Measurements from ENCODE around the gene SDR42E1. TPM values are rescaled to one million over a fixed set of nuclear protein-coding genes. Genes with fewer than 3 reads are reported as not detected.
"Not testable (repeated sequence)": the region's sequence is repeated elsewhere in the genome, so short reads cannot be mapped to it uniquely, and the experiment has no call there.

The SDR42E1 gene
- total RNA-seq, 2 experiments from 2014 or later: 12.0 to 12.4 TPM

GRCh38 chr16:82016263-82016662 is 5.0 kb upstream of the SDR42E1 start:
- POLR2A ChIA-PET: no interaction called here

DNA sequence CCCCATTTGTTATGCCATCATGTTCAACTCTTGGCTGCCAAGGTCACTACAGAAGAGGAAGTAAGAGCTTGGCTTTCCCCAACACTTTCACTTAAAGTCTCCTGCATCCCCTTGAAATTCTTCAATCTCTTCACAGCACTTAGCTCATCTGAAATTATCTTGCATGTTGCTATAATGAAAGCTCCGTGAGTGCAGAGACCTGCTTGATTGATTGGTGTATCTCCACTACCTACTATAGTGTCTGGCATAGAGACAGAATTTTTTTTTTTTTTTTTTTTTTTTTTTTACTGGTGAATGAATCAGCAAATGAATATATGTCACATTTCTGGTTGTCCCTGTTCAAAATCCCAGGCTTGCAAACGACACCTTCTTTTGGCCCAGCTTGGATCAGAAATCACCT is 1.9 kb upstream of the SDR42E1 start:
- DNase-seq: no peak
- CTCF ChIA-PET: no interaction called here
- H3K4me3 Mint-ChIP-seq: no peak overlapping the region
- H3K27me3 Mint-ChIP-seq (ENCODE audit: low read depth): peaks cover 16% of the 10 kb centered on the region
- ATAC-seq: no peak
- peaks cover 28% of the 10 kb centered on the region for H3K36me3 Mint-ChIP-seq (ENCODE audit: low read depth)
- POLR2A ChIA-PET: no interaction called here
- H3K27ac Mint-ChIP-seq: no peak overlapping the region
- H3K4me1 Mint-ChIP-seq (ENCODE audit: low read depth): peaks cover 18% of the 10 kb centered on the region
- peaks cover 19% of the 10 kb centered on the region for H3K9me3 Mint-ChIP-seq (ENCODE audit: insufficient read depth)

More at GRCh38 chr16:82016263-82016662, 5.0 kb upstream of the SDR42E1 start:
- no peaks in the 10 kb centered on the region for H3K9me3 Mint-ChIP-seq (ENCODE audit: insufficient read depth)
- ATAC-seq: no peak
- peaks cover 20% of the 10 kb centered on the region for H3K27me3 Mint-ChIP-seq (ENCODE audit: low read depth)
- no peak overlapping the region for H3K27ac Mint-ChIP-seq
- no peak for DNase-seq
- no peaks in the 10 kb centered on the region for H3K36me3 Mint-ChIP-seq (ENCODE audit: low read depth)
- CTCF ChIA-PET: no interaction called here
- peaks cover 5% of the 10 kb centered on the region for H3K4me1 Mint-ChIP-seq (ENCODE audit: low read depth)
- no peak overlapping the region for H3K4me3 Mint-ChIP-seq

DNA sequence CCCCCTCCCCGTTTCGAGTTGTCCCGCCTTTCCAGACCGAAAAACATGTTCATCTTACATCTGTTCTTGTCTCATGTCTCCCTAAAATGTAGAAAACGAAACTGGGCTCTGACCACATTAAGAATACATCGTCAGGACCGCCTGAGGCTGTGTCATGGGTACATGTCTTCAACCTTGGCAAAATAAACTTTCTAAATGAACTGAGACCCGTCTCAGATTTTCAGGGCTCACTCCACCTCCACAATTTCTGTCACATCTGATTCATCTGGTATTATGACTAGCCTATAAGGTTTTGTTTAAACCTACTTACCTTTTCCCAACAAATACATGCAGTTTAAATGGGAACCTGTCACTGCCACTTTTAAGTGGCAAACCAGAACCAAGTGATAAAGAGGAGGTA is 621 bp downstream of the SDR42E1 start:
- H3K9me3 Mint-ChIP-seq (ENCODE audit: insufficient read depth): peaks cover 21% of the 10 kb centered on the region
- no peak for DNase-seq
- ATAC-seq: peak; percentile 5

DNA sequence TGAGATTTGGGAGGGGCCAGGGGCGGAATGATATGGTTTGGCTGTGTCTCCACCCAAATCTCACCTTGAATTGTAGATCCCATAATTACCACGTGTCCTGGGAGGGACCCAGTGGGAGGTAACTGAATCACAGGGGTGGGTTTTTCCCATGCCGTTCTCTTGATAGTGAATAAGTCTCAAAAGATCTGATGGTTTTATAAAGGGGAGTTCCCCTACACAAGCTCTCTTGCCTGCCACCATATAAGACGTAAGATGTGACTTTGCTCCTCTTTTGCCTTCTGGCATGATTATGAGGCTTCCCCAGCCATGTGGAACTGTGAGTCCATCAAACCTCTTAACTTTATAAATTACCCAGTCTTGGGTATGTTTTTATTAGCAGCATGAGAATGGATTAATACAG is 1.5 kb downstream of the SDR42E1 start:
- H3K9me3 Mint-ChIP-seq (ENCODE audit: insufficient read depth): peaks cover 21% of the 10 kb centered on the region
- CTCF ChIA-PET: interaction anchor here (1.6 kb wide), 1 partner anchor 120 kb away, joined by 4 read pairs; no protein-coding TSS in a partner anchor
- ATAC-seq; H3K4me3 Mint-ChIP-seq; DNase-seq; POLR2A ChIA-PET; H3K27me3 Mint-ChIP-seq (ENCODE audit: low read depth): not testable (repeated sequence)
- H3K36me3 Mint-ChIP-seq (ENCODE audit: low read depth): peaks cover 34% of the 10 kb centered on the region
- H3K4me1 Mint-ChIP-seq (ENCODE audit: low read depth): peaks cover 18% of the 10 kb centered on the region
- peak overlapping the region; percentile 14 for H3K27ac Mint-ChIP-seq

More for the DNA sequence above, 621 bp downstream of the SDR42E1 start:
- Mint-ChIP-seq H3K27ac (peak overlapping the region; percentile 87), H3K4me1 (ENCODE audit: low read depth) (peaks cover 18% of the 10 kb centered on the region), H3K27me3 (ENCODE audit: low read depth) (peaks cover 13% of the 10 kb centered on the region), H3K4me3 (peak overlapping the region; percentile 85), H3K36me3 (ENCODE audit: low read depth) (peaks cover 34% of the 10 kb centered on the region)
- CTCF ChIA-PET: interaction anchor here (1.0 to 1.6 kb wide), 2 partner anchors 121 to 220 kb away, joined by 3 to 4 read pairs; no protein-coding TSS in a partner anchor
- POLR2A ChIA-PET: no interaction called here

GRCh38 chr16:82008957-82009592 is 2.2 kb downstream of the SDR42E1 start:
- H3K36me3 Mint-ChIP-seq (ENCODE audit: low read depth): peaks cover 40% of the 10 kb centered on the region
- no peak overlapping the region for H3K4me3 Mint-ChIP-seq
- H3K27me3 Mint-ChIP-seq (ENCODE audit: low read depth): peaks cover 8% of the 10 kb centered on the region
- peaks cover 21% of the 10 kb centered on the region for H3K9me3 Mint-ChIP-seq (ENCODE audit: insufficient read depth)
- POLR2A ChIA-PET: no interaction called here
- H3K4me1 Mint-ChIP-seq (ENCODE audit: low read depth): peaks cover 18% of the 10 kb centered on the region
- peak overlapping the region; percentile 14 for H3K27ac Mint-ChIP-seq
- CTCF ChIA-PET: no interaction called here
- ATAC-seq: no peak
- no peak for DNase-seq

DNA sequence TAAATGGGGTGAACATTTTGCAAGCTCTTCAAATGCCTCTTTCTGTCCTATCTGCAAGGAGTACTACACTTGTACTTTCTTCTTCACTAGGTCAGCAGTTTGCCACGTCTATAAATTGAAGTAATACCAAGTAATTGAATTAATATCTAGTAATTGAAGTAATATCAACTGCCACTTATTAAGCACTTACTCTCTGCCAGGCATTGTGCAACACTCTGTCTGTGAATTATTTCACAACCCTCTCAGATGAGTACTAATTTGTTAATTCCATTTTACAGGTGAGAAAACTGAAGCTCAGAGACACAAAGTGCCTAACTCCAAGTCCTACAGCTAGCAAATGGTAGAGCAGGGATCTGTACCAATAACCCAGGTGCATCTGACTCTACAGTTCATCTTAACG is 4.1 kb downstream of the SDR42E1 start:
- no peak overlapping the region for H3K4me3 Mint-ChIP-seq
- ChIA-PET POLR2A (no interaction called here), CTCF (no interaction called here)
- DNase-seq (no peak), ATAC-seq (no peak)
- peaks cover 49% of the 10 kb centered on the region for H3K36me3 Mint-ChIP-seq (ENCODE audit: low read depth)
- H3K27ac Mint-ChIP-seq: no peak overlapping the region
- peaks cover 3% of the 10 kb centered on the region for H3K27me3 Mint-ChIP-seq (ENCODE audit: low read depth)
- peaks cover 20% of the 10 kb centered on the region for H3K4me1 Mint-ChIP-seq (ENCODE audit: low read depth)
- peaks cover 21% of the 10 kb centered on the region for H3K9me3 Mint-ChIP-seq (ENCODE audit: insufficient read depth)

DNA sequence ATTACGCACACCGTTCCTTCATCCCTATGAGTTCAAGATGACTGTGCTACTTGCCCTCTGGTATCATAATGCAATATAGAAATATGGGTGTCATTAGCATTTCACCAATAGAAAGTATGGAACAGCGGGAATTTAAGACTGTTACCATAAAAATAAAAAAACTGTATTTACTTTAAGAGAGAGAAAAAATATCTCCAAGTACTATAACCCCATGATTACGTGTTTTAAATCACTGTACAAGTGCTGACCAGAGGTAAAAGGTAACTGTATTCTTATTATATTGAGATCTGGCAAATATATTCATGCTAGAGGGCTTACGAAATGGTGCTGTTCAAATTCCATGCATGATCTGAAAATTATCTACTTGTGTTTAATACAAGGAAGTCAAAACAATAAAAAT is 5.2 kb downstream of the SDR42E1 start:
- Mint-ChIP-seq H3K27me3 (ENCODE audit: low read depth) (no peaks in the 10 kb centered on the region), H3K4me3 (no peak overlapping the region), H3K4me1 (ENCODE audit: low read depth) (peaks cover 15% of the 10 kb centered on the region), H3K27ac (no peak overlapping the region), H3K9me3 (ENCODE audit: insufficient read depth) (peaks cover 21% of the 10 kb centered on the region), H3K36me3 (ENCODE audit: low read depth) (peaks cover 55% of the 10 kb centered on the region)
- ATAC-seq (no peak), DNase-seq (no peak)
- CTCF ChIA-PET: no interaction called here
- POLR2A ChIA-PET: no interaction called here

DNA sequence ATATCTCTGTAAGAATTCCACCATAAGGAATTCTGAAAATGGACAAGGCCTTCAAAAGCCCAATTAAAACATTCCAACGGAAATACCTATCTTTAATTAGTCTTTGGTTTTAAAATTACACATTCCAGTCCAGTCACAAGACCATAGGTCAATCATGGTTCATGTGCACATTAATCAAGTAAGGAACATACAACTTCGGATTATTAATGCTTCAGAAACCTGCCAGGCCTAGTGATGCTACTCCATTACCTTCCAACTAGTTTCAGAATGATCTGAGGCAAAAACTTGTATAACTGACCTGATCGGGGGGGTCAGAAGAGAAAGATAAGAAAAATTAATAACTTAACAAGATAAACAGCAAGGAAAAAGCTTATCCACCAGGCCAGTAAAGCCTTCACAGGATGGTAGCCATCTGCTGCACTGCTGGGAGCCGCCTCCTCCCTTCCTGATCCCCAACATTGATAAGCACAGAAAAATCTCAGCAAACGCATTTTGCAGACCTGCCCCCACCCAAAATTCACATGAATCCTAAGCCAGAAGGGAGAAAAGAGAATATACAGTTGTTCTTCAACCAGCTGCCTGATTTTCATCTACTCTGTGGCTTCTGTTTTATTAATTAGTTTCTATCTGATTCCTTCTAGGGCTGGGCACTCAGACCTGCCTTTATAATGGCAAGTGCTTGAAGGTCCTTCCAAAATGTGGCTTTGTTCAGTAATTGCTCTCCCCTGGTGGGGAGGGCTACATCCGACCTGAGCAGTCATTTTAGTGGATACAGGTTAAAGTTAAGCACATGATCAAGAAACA is 6.0 kb downstream of the SDR42E1 start:
- peaks cover 8% of the 10 kb centered on the region for H3K4me1 Mint-ChIP-seq (ENCODE audit: low read depth)
- ATAC-seq (no peak), DNase-seq (no peak)
- POLR2A ChIA-PET: no interaction called here
- no peak overlapping the region for H3K4me3 Mint-ChIP-seq
- no peaks in the 10 kb centered on the region for H3K27me3 Mint-ChIP-seq (ENCODE audit: low read depth)
- no peak overlapping the region for H3K27ac Mint-ChIP-seq
- CTCF ChIA-PET: no interaction called here
- H3K9me3 Mint-ChIP-seq (ENCODE audit: insufficient read depth): peaks cover 20% of the 10 kb centered on the region
- H3K36me3 Mint-ChIP-seq (ENCODE audit: low read depth): peaks cover 52% of the 10 kb centered on the region

GRCh38 chr16:82004601-82005000 is 6.7 kb downstream of the SDR42E1 start:
- ATAC-seq (no peak), DNase-seq (no peak)
- Mint-ChIP-seq H3K27ac (no peak overlapping the region), H3K4me3 (no peak overlapping the region), H3K36me3 (ENCODE audit: low read depth) (peaks cover 49% of the 10 kb centered on the region), H3K9me3 (ENCODE audit: insufficient read depth) (peaks cover 15% of the 10 kb centered on the region), H3K27me3 (ENCODE audit: low read depth) (no peaks in the 10 kb centered on the region), H3K4me1 (ENCODE audit: low read depth) (peaks cover 5% of the 10 kb centered on the region)
- CTCF ChIA-PET: no interaction called here
- POLR2A ChIA-PET: no interaction called here

- Mint-ChIP-seq H3K4me1 (ENCODE audit: low read depth) (peaks cover 2% of the 10 kb centered on the region), H3K9me3 (ENCODE audit: insufficient read depth) (no peaks in the 10 kb centered on the region), H3K27me3 (ENCODE audit: low read depth) (no peaks in the 10 kb centered on the region), H3K36me3 (ENCODE audit: low read depth) (peaks cover 44% of the 10 kb centered on the region), H3K4me3 (no peak overlapping the region), H3K27ac (no peak overlapping the region)
- ChIA-PET POLR2A (no interaction called here), CTCF (interaction anchor here (0.6 kb wide), 1 partner anchor 118 kb away, joined by 4 read pairs; no protein-coding TSS in a partner anchor)
- DNase-seq (no peak), ATAC-seq (no peak)
Measured at GRCh38 chr16:82002831-82003230, 8.4 kb downstream of the SDR42E1 start.

DNA sequence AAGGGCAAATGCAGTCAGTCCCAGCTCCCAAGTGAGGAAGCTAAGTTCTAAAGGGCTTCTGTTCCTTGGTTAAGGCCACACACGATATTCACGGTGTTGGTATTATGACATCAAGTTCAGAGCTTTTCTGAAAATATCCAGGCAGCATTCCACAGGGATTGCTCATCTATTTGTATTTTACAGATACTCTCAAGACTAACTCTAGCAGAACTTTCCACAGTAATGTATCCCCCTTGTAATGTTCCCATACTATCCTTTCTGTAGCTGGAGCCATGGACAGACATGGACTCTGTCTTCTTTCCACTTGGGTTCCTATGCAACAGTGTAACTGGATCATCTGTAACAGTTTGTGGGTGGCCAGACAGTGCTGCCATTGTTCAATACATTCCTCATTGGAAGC is 13.5 kb downstream of the SDR42E1 start:
- DNase-seq (no peak), ATAC-seq (no peak)
- no peaks in the 10 kb centered on the region for H3K4me1 Mint-ChIP-seq (ENCODE audit: low read depth)
- peaks cover 41% of the 10 kb centered on the region for H3K36me3 Mint-ChIP-seq (ENCODE audit: low read depth)
- H3K9me3 Mint-ChIP-seq (ENCODE audit: insufficient read depth): no peaks in the 10 kb centered on the region
- ChIA-PET CTCF (interaction anchor here (1.1 to 1.3 kb wide), 2 partner anchors 79 to 232 kb away, joined by 3 read pairs; no protein-coding TSS in a partner anchor), POLR2A (no interaction called here)
- no peak overlapping the region for H3K27ac Mint-ChIP-seq
- H3K27me3 Mint-ChIP-seq (ENCODE audit: low read depth): no peaks in the 10 kb centered on the region
- H3K4me3 Mint-ChIP-seq: no peak overlapping the region

Measured in activated CD8-positive, alpha-beta T cell treated with anti-CD3 and anti-CD28 coated beads, Interleukin-2, amount 10 ng/mL, durations not matched to agents 7 days and 5 days (primary cell).